OCI-LY7 (cell line): Measurements from ENCODE around the gene DAPK2. TPM values are rescaled to one million over a fixed set of nuclear protein-coding genes. Genes with fewer than 3 reads are reported as not detected.

Experiments used
- BruUV-seq: library from RNA; stranded (reverse); fragments of 400-500 nt; replicated peaks from 2 replicates; lab custom pipeline; 2021; lab: Mats Ljungman, UMichigan
- CTCF ChIA-PET: fragments of 300-600 bp; sonication (Branson Sonifier 250); formaldehyde crosslinking; loops from one replicate; lab custom pipeline; 2022; ENCODE audit warnings: antibody characterized with exemption; ENCODE audit not compliant: unreplicated experiment; lab: Charles Lee
- POLR2A ChIA-PET: fragments of 300-600 bp; sonication (Branson Sonifier 250); formaldehyde crosslinking; loops from one replicate; lab custom pipeline; 2022; ENCODE audit warnings: antibody characterized with exemption; lab: Charles Lee
- DNase-seq: peaks from one replicate; pipeline ENCODE4 v3.0.0-alpha.2; 2015; ENCODE audit warnings: low spot score
- H2AFZ ChIP-seq: fragments of 200-600 bp; sonication (generic), shearing (Covaris generic); 2 replicates; pipeline ENCODE4 v1.6.1; 2014; ENCODE audit warnings: mild to moderate bottlenecking, antibody characterized with exemption, low read length, moderate library complexity
- H3K27ac ChIP-seq: fragments of 200-600 bp; sonication (generic); 2 replicates; pipeline ENCODE4 v1.5.1; 2014; ENCODE audit warnings: mixed run types, low read depth, mild to moderate bottlenecking, moderate library complexity, low read length, inconsistent platforms; ENCODE audit not compliant: poor library complexity, severe bottlenecking
- H3K36me3 ChIP-seq: fragments of 200-600 bp; sonication (generic); 2 replicates; pipeline ENCODE4 v1.6.1; 2014; ENCODE audit warnings: mild to moderate bottlenecking, antibody characterized with exemption, low read length, moderate library complexity, mixed read lengths; ENCODE audit not compliant: insufficient read depth
- H3K4me1 ChIP-seq: fragments of 200-600 bp; sonication (generic); 2 replicates; pipeline ENCODE4 v1.5.1; 2014; ENCODE audit warnings: mild to moderate bottlenecking, low read length; ENCODE audit not compliant: insufficient read depth, poor library complexity, severe bottlenecking
- H3K4me2 ChIP-seq: fragments of 200-600 bp; sonication (generic); 2 replicates; pipeline ENCODE4 v1.6.1; 2014; ENCODE audit warnings: mild to moderate bottlenecking, low read length
- H3K4me3 ChIP-seq: fragments of 200-600 bp; sonication (generic); 2 replicates; pipeline ENCODE4 v1.5.1; 2014; ENCODE audit warnings: mild to moderate bottlenecking, low read depth, low read length; ENCODE audit not compliant: poor library complexity, severe bottlenecking
- H3K79me2 ChIP-seq: fragments of 200-600 bp; sonication (generic); 2 replicates; pipeline ENCODE4 v1.6.1; 2016; ENCODE audit warnings: low read depth, mild to moderate bottlenecking, low read length, moderate library complexity, mixed read lengths; ENCODE audit not compliant: insufficient read depth
- H3K9me2 ChIP-seq: fragments of 200-600 bp; sonication (generic); 2 replicates; pipeline ENCODE4 v1.6.1; 2016; ENCODE audit warnings: mild to moderate bottlenecking, low read length, mixed read lengths; ENCODE audit not compliant: insufficient read depth
- H3K9me3 ChIP-seq: fragments of 200-600 bp; sonication (generic); 2 replicates; pipeline ENCODE4 v1.6.1; 2014; ENCODE audit warnings: mild to moderate bottlenecking, mixed run types, low read length, mixed read lengths
- H4K20me1 ChIP-seq: fragments of 200-600 bp; sonication (generic); 2 replicates; pipeline ENCODE4 v1.6.1; 2014; ENCODE audit warnings: mild to moderate bottlenecking, antibody characterized with exemption, low read length, moderate library complexity, mixed read lengths; ENCODE audit not compliant: insufficient read depth
- EZH2phosphoT487 ChIP-seq: fragments of 200-600 bp; sonication (generic); IDR thresholded peaks from 2 replicates; pipeline ENCODE4 v1.6.1; 2018; ENCODE audit warnings: low read depth, borderline replicate concordance, mild to moderate bottlenecking, mixed run types, antibody characterized with exemption, low read length, moderate library complexity, mixed read lengths
- intact Hi-C: fragments of 100-400 bp; cut with micrococcal nuclease; formaldehyde crosslinking; loops from one replicate; pipeline ENCODE4 v1.10.0; 2022; ENCODE audit not compliant: unreplicated experiment
- total RNA-seq, 2 experiments: library from RNA; depleted of rRNA in 1 of 2; stranded (reverse); fragments of >200 nt in 1 of 2; shearing (Covaris generic) in 1 of 2; gene quantifications; 2 replicates each; pipeline ENCODE4 v1.2.3, GENCODE V29; 2014 to 2022
- TF ChIP-seq, protein P1 (sequence below): fragments of 200-600 bp; sonication (generic); conservative IDR thresholded peaks from 2 replicates; pipeline ENCODE4 v1.5.1; 2014; ENCODE audit warnings: mild to moderate bottlenecking, antibody characterized with exemption, low read length, moderate library complexity, mixed read lengths

The DAPK2 gene
- total RNA-seq, 2 experiments from 2014 or later, result 0.36 to 1.2 TPM

DNA sequence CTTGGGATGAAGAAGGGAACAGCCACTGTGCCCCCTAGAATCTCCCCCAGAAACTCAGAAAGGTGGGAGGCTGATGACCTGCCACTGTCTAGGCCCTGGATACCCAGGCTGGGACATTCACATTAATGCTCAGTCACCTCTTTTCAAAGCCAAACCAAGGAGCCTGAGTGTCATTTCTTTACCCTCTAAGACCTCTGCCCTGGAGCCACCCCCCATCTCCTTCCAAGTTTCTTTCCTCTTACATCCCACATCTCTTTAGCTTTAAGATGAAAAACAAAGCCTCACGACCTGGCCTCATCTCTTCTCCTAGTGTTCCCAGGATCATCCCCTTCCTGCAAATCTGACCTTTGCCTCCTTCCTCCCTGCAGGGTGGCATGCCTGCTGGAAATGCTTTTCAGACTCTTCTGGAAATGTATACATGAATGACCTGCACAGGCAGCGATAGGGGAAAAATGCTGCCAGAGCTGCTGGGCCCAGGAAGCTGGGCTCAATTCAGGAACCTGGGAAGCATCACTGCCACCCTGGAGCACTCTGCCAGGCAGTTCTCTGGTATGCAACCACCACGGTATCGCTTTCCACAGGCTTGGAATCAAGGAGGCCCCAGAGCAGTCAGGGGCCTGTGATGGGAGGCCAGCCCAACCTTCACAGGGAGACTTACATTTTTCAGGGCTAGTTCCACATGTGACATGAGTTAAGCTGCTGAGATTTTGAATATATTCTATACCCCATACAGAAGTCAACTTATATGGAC is 67.6 kb downstream of the DAPK2 start:
- Histone ChIP-seq H3K4me3 (no peak overlapping the region), H4K20me1 (no peaks in the 10 kb centered on the region), H3K4me1 (peaks cover 21% of the 10 kb centered on the region), H3K4me2 (no peak overlapping the region), H3K9me2 (no peaks in the 10 kb centered on the region), H3K36me3 (no peaks in the 10 kb centered on the region), H2AFZ (no peak overlapping the region), H3K9me3 (no peaks in the 10 kb centered on the region), H3K79me2 (no peaks in the 10 kb centered on the region), H3K27ac (no peak overlapping the region)
- CTCF ChIA-PET, result no interaction called here
- intact Hi-C loops, result no loop called here
- POLR2A ChIA-PET, result interaction anchor here (1.3 kb wide), 1 partner anchor 10 kb away, joined by 3 read pairs; no protein-coding TSS in a partner anchor
- no peak for DNase-seq
- no TSS peak for BruUV-seq
- TF ChIP-seq EZH2phosphoT487, result no peak
- TF ChIP-seq, protein P1, sequence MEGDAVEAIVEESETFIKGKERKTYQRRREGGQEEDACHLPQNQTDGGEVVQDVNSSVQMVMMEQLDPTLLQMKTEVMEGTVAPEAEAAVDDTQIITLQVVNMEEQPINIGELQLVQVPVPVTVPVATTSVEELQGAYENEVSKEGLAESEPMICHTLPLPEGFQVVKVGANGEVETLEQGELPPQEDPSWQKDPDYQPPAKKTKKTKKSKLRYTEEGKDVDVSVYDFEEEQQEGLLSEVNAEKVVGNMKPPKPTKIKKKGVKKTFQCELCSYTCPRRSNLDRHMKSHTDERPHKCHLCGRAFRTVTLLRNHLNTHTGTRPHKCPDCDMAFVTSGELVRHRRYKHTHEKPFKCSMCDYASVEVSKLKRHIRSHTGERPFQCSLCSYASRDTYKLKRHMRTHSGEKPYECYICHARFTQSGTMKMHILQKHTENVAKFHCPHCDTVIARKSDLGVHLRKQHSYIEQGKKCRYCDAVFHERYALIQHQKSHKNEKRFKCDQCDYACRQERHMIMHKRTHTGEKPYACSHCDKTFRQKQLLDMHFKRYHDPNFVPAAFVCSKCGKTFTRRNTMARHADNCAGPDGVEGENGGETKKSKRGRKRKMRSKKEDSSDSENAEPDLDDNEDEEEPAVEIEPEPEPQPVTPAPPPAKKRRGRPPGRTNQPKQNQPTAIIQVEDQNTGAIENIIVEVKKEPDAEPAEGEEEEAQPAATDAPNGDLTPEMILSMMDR, result no peak

DNA sequence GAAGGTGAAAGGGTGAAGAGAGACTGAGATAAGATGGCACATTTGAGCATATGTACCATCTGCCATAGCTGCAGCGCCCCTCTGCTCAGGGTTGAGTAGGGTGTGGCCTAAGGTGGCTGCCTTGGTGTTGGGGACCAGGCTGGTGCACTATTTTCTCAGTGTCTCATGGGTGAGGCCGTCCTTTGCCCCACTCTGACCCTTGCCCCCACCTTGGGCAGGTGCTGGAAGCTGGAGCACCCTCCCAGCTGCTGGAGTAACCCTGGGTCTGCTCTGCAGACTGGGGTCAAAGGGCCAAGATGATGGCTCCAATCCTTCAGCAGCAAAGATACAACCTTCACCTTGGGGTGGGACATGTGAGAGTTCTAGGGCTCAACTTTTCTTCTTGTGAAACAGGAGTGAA is 69.2 kb downstream of the DAPK2 start:
- H4K20me1 ChIP-seq, result no peaks in the 10 kb centered on the region
- peaks cover 9% of the 10 kb centered on the region for H3K4me1 ChIP-seq
- no peak for DNase-seq
- no peak overlapping the region for H3K27ac ChIP-seq
- H3K4me2 ChIP-seq, result no peak overlapping the region
- no peaks in the 10 kb centered on the region for H3K79me2 ChIP-seq
- H3K9me2 ChIP-seq, result no peaks in the 10 kb centered on the region
- H3K36me3 ChIP-seq, result no peaks in the 10 kb centered on the region
- H3K9me3 ChIP-seq, result no peaks in the 10 kb centered on the region
- no peak overlapping the region for H3K4me3 ChIP-seq
- no peak overlapping the region for H2AFZ ChIP-seq
- POLR2A ChIA-PET, result no interaction called here
- BruUV-seq, result no TSS peak
- TF ChIP-seq, protein P1, result no peak
- no peak for TF ChIP-seq EZH2phosphoT487
- intact Hi-C loops, result no loop called here
- CTCF ChIA-PET, result no interaction called here

DNA sequence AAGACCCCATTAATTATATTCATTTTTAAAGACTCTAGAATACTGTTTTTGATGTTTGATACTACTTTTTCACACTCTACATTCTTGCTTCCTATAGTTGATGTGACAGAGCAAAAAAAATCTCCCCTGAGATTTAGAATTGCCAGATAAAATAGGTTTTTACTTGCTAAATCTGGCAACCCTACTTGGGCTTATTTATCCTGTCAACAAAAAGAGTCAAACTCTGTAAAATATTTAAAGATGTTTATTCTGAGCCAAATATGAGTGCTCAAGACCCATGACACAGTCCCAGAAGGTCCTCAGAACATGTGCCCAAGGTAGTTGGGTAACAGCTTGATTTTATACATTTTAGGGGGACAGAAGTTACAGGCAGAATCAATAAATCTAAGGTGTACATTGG is 72.3 kb downstream of the DAPK2 start:
- Histone ChIP-seq H2AFZ (no peak overlapping the region), H3K4me1 (peaks cover 18% of the 10 kb centered on the region), H3K9me3 (no peaks in the 10 kb centered on the region), H3K27ac (no peak overlapping the region), H4K20me1 (no peaks in the 10 kb centered on the region), H3K36me3 (no peaks in the 10 kb centered on the region), H3K4me3 (no peak overlapping the region), H3K79me2 (no peaks in the 10 kb centered on the region), H3K9me2 (no peaks in the 10 kb centered on the region), H3K4me2 (no peak overlapping the region)
- no TSS peak for BruUV-seq
- ChIA-PET POLR2A (no interaction called here), CTCF (no interaction called here)
- intact Hi-C loops, result no loop called here
- TF ChIP-seq, protein P1, result no peak
- TF ChIP-seq EZH2phosphoT487, result no peak
- DNase-seq, result no peak
